Measurements from ENCODE around the gene ZMAT3.
A peak's percentile ranks its signal among the peaks of the same experiment; 100 is the strongest.
"Not testable (repeated sequence)": the region's sequence is repeated elsewhere in the genome, so short reads cannot be mapped to it uniquely, and the experiment has no call there.

The ZMAT3 gene

GRCh38 chr3:179071323-179072099, at the start of gene ZMAT3:
Gene ZMAT3 (minus strand): TSS chr3:179071809. CDS start chr3:179067752, 4,057 bp downstream.
- peak; percentile 85 to 88 for DNase-seq

GRCh38 chr3:179116816-179117215, 45.2 kb upstream of the ZMAT3 start:
- no peak for DNase-seq

GRCh38 chr3:179115444-179115843, 43.8 kb upstream of the ZMAT3 start:
- DNase-seq = not testable (repeated sequence)

GRCh38 chr3:179113903-179114302, 42.3 kb upstream of the ZMAT3 start:
- DNase-seq = no peak

GRCh38 chr3:179108086-179108485, 36.5 kb upstream of the ZMAT3 start:
- no peak for DNase-seq

- DNase-seq = no peak
Observed at GRCh38 chr3:179107617-179108016, 36.0 kb upstream of the ZMAT3 start.

GRCh38 chr3:179105881-179106280, 34.3 kb upstream of the ZMAT3 start:
- DNase-seq = no peak

- no peak for DNase-seq
Observed at GRCh38 chr3:179100652-179101051, 29.0 kb upstream of the ZMAT3 start.

- no peak for DNase-seq
Observed at GRCh38 chr3:179098388-179099077, 26.9 kb upstream of the ZMAT3 start.

- no peak for DNase-seq
Observed at GRCh38 chr3:179093807-179094206, 22.2 kb upstream of the ZMAT3 start.

GRCh38 chr3:179091113-179091512, 19.5 kb upstream of the ZMAT3 start:
- DNase-seq = peak in 1 of 2 donors; percentile 19

GRCh38 chr3:179088306-179088705, 16.7 kb upstream of the ZMAT3 start:
- peak in 1 of 2 donors; percentile 16 for DNase-seq

- no peak for DNase-seq
Observed at GRCh38 chr3:179083977-179084376, 12.4 kb upstream of the ZMAT3 start.

GRCh38 chr3:179082416-179082815, 10.8 kb upstream of the ZMAT3 start:
- DNase-seq = no peak

- DNase-seq = no peak
Observed at GRCh38 chr3:179081885-179082284, 10.3 kb upstream of the ZMAT3 start.

- DNase-seq = no peak
Observed at GRCh38 chr3:179079537-179079936, 7.9 kb upstream of the ZMAT3 start.

- DNase-seq = no peak
Observed at GRCh38 chr3:179076243-179077027, 4.8 kb upstream of the ZMAT3 start.

- peak; percentile 17 to 27 for DNase-seq
Observed at GRCh38 chr3:179074656-179075055, 3.0 kb upstream of the ZMAT3 start.

- no peak for DNase-seq
Observed at GRCh38 chr3:179073816-179074215, 2.2 kb upstream of the ZMAT3 start.

- peak; percentile 28 to 57 for DNase-seq
Observed at GRCh38 chr3:179072100-179072438, 460 bp upstream of the ZMAT3 start.

- DNase-seq = no peak
Observed at GRCh38 chr3:179071027-179071322, 634 bp downstream of the ZMAT3 start.

GRCh38 chr3:179069762-179070390, 1.7 kb downstream of the ZMAT3 start:
- no peak for DNase-seq

Data from CD4-positive, alpha-beta T cell treated with Interferon alpha-2 for 1 hour (primary cell).